Breast epithelium (tissue), 3 donors: ENCODE data around the gene PLIN3.
"Not testable (repeated sequence)": the region's sequence is repeated elsewhere in the genome, so short reads cannot be mapped to it uniquely, and the experiment has no call there.

Source experiments
- POLR2A ChIP-seq: fragments of 450-650 bp; IDR thresholded peaks from one replicate; pipeline ENCODE4 v1.6.1; 2016; ENCODE audit warnings: antibody characterized with exemption, mild to moderate bottlenecking, moderate library complexity
- POLR2AphosphoS5 ChIP-seq, 3 donors: sonication (generic); formaldehyde crosslinking; IDR thresholded peaks; one replicate each; pipeline ENCODE4 v1.6.1; 2017; ENCODE audit warnings: antibody characterized with exemption in 3 of 3
- TF ChIP-seq, protein P1 (sequence below), 3 donors: fragments of 450-650 bp; IDR thresholded peaks; one replicate each; pipeline ENCODE4 v1.5.1; 2016 to 2017; ENCODE audit warnings: antibody characterized with exemption in 3 of 3, mild to moderate bottlenecking in 3 of 3, moderate library complexity in 3 of 3

- TF ChIP-seq POLR2AphosphoS5 (IDR thresholded peaks at IDR 0.05); POLR2A: not testable (repeated sequence)
- TF ChIP-seq, protein P1, sequence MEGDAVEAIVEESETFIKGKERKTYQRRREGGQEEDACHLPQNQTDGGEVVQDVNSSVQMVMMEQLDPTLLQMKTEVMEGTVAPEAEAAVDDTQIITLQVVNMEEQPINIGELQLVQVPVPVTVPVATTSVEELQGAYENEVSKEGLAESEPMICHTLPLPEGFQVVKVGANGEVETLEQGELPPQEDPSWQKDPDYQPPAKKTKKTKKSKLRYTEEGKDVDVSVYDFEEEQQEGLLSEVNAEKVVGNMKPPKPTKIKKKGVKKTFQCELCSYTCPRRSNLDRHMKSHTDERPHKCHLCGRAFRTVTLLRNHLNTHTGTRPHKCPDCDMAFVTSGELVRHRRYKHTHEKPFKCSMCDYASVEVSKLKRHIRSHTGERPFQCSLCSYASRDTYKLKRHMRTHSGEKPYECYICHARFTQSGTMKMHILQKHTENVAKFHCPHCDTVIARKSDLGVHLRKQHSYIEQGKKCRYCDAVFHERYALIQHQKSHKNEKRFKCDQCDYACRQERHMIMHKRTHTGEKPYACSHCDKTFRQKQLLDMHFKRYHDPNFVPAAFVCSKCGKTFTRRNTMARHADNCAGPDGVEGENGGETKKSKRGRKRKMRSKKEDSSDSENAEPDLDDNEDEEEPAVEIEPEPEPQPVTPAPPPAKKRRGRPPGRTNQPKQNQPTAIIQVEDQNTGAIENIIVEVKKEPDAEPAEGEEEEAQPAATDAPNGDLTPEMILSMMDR (IDR thresholded peaks at IDR 0.05) = not testable (repeated sequence)
These were observed 45.1 kb downstream of the PLIN3 start for GRCh38 chr19:4822354-4822753.
